ENCODE measurements around the gene GIPC1. TPM values are rescaled to one million over a fixed set of nuclear protein-coding genes. Genes with fewer than 3 reads are reported as not detected.

The GIPC1 gene, protein sequence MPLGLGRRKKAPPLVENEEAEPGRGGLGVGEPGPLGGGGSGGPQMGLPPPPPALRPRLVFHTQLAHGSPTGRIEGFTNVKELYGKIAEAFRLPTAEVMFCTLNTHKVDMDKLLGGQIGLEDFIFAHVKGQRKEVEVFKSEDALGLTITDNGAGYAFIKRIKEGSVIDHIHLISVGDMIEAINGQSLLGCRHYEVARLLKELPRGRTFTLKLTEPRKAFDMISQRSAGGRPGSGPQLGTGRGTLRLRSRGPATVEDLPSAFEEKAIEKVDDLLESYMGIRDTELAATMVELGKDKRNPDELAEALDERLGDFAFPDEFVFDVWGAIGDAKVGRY
- total RNA-seq, result 100 to 1,000 TPM; 199 to 374 (median 300) TPM
- long read RNA-seq, donor 1, transcript GIPC1-213 (7 exons, 1,068 nt), result minor isoform, 18 of 603 reads
- long read RNA-seq, donor 1, transcript GIPC1-203 (9 exons, 1,926 nt), result major isoform, 332 of 603 reads
- long read RNA-seq, donor 1, transcript GIPC1-205 (8 exons, 1,386 nt), result minor isoform, 149 of 603 reads
- long read RNA-seq, donor 1, transcript GIPC1-201 (7 exons, 1,782 nt), result minor isoform, 10 of 603 reads
- long read RNA-seq, donor 1, partial matches to known transcripts, result 39 of 603 reads
- long read RNA-seq, donor 1, other reads (novel, unspliced or antisense), result 51 of 603 reads
- long read RNA-seq, donor 2, transcript GIPC1-203 (9 exons, 1,926 nt), result major isoform, 16 of 75 reads
- long read RNA-seq, donor 2, transcript GIPC1-205 (8 exons, 1,386 nt), result minor isoform, 5 of 75 reads
- long read RNA-seq, donor 2, partial matches to known transcripts, result 33 of 75 reads
- long read RNA-seq, donor 2, other reads (novel, unspliced or antisense), result 18 of 75 reads

DNA sequence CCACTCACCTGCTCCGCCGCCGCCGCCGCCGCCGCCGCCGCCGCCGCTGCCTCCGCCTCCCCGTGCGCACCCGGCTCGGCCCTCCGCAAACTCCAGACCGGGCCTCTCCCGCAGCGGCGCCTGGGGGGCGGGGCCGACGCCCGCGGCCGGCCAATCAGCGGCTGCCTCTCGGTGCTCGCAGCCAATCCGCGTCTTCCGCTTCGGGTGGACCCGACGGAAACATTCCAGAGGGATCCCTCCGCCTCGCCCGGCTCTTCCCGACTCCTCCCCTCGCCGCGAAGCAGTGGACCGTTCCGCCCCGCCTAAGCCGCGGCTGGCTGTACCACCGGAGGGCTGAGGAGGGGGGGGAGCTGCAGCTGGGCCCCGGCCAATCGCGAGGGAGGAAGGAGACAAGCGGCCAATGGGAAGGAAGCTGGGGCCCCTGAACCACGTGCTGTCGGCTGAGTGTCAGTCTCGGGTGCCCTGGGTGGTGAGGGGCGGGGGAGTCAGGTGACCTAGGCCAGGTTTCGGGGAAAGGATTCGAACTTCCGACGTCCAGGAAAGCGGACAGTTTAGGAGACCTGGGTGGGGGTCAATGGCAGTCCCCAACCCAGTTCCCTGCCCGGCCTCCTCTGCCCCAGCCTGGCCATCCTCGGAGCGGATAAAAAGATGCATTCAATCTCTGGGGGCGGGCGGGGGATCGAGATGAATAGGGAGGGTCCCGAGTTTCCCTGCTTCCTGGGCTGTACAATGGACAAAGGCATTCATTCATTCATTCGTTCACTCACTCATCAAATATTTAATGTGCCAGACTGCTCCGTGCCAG lies at the start of gene GIPC1:
TSS of gene GIPC1 (minus strand) at position 99 of the 805 bp plus-strand sequence. CDS start 13,151 bp downstream, outside the sequence.
- Histone ChIP-seq H3K4me3 (peak within 1 kb of the TSS; percentile 83), H3K36me3 (ENCODE audit: low read depth) (no peaks in the 10 kb centered on the region), H3K9me3 (no peaks in the 10 kb centered on the region), H3K4me1 (ENCODE audit: low read depth) (peaks cover 51% of the 10 kb centered on the region)
- TF ChIP-seq, protein P1, sequence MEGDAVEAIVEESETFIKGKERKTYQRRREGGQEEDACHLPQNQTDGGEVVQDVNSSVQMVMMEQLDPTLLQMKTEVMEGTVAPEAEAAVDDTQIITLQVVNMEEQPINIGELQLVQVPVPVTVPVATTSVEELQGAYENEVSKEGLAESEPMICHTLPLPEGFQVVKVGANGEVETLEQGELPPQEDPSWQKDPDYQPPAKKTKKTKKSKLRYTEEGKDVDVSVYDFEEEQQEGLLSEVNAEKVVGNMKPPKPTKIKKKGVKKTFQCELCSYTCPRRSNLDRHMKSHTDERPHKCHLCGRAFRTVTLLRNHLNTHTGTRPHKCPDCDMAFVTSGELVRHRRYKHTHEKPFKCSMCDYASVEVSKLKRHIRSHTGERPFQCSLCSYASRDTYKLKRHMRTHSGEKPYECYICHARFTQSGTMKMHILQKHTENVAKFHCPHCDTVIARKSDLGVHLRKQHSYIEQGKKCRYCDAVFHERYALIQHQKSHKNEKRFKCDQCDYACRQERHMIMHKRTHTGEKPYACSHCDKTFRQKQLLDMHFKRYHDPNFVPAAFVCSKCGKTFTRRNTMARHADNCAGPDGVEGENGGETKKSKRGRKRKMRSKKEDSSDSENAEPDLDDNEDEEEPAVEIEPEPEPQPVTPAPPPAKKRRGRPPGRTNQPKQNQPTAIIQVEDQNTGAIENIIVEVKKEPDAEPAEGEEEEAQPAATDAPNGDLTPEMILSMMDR (IDR thresholded peaks at IDR 0.05), result no peak
- ATAC-seq (peak; percentile 88), DNase-seq (peak; percentile 93 to 98 (median 96))
- intact Hi-C loops (cut with DNase I, micrococcal nuclease), result no loop called here

DNA sequence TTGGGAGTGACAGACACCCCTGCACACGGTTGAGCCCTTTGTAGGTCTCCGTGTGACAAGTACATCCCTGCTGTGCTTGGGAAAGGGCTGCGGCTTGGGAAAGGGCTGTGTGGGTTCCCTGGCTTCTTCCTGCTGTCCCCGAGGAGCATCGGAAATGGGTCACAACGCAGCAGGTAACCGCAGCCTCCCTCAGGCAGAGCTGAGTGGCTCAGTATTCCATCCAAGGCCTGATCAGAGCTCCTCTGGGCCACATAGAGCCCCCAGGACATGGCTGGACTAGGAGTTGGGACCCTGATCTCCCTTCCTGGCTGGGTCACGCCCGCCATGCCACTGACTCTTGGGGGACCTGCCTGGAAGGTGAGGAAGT lies 49.8 kb upstream of the GIPC1 start:
- no peaks in the 10 kb centered on the region for H3K9me3 ChIP-seq
- no peak for DNase-seq
- no peak for ATAC-seq
- H3K4me1 ChIP-seq (ENCODE audit: low read depth), result peaks cover 14% of the 10 kb centered on the region
- no peak overlapping the region for H3K4me3 ChIP-seq
- intact Hi-C loops (cut with DNase I, micrococcal nuclease), result no loop called here
- TF ChIP-seq, protein P1 (IDR thresholded peaks at IDR 0.05), result no peak
- no peaks in the 10 kb centered on the region for H3K36me3 ChIP-seq (ENCODE audit: low read depth)

DNA sequence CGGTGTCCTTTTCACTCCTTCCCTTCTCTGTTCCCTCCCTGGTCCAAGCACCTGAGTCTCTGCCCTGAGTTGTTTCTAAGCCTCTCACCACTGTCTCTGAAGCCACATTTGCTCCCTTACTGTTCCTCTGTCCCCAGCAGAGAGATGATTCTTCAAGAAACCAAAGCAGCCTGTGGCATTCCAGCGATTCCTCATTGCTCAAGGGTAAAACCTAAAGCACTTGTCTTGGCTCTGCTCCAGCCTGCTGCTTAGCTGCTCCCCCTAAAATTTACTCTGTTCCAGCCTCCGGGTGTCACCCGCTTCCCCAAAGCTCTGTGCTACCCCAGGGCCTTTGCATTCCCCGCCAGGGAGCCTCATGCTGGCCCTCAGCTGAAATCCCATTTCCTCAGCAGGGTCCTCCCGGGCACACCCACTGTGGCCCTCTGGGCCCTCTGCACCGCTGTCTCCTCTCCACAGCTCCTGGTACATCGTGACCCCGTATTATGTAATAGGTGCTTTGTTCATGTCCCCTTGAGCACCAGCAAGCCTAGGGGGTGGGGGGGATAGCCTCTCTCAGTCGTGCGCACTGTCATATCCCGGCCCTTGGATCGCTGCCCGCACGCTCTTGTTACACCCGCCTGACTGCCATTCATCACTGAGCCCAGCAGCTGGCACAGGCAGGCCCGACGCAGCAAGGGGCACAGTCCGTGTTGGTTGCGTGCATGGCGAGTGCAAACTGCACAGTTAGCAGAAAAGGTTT lies 49.2 kb upstream of the GIPC1 start:
- no peak for DNase-seq
- no peaks in the 10 kb centered on the region for H3K36me3 ChIP-seq (ENCODE audit: low read depth)
- peaks cover 9% of the 10 kb centered on the region for H3K4me1 ChIP-seq (ENCODE audit: low read depth)
- H3K9me3 ChIP-seq, result no peaks in the 10 kb centered on the region
- no peak overlapping the region for H3K4me3 ChIP-seq
- TF ChIP-seq, protein P1 (IDR thresholded peaks at IDR 0.05), result no peak
- intact Hi-C loops (cut with DNase I, micrococcal nuclease), result no loop called here
- peak; percentile 12 for ATAC-seq

DNA sequence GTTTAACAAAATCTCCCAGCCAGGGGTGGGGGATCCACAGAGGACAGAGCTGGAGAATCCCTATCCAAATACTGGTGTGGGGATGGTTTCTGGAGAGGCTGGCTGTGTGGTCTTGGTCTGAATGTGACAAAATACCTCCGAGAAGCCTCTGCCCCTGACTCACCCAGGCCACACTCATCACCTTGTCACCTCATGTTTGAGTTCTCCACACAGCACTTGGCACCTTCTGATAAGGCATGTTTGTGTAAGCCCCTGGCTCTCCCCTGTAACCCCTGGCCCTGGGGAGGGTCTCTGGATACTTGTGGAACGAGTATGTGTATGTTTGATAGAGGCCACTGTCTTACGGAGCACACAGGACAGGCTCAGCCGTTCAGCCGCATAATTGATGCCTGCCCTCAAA lies 48.1 kb upstream of the GIPC1 start:
- no peaks in the 10 kb centered on the region for H3K4me1 ChIP-seq (ENCODE audit: low read depth)
- no peak overlapping the region for H3K4me3 ChIP-seq
- intact Hi-C loops (cut with DNase I, micrococcal nuclease), result no loop called here
- no peak for DNase-seq
- TF ChIP-seq, protein P1 (IDR thresholded peaks at IDR 0.05), result no peak
- ATAC-seq, result no peak
- H3K9me3 ChIP-seq, result no peaks in the 10 kb centered on the region
- H3K36me3 ChIP-seq (ENCODE audit: low read depth), result no peaks in the 10 kb centered on the region

All from mucosa of descending colon (tissue), 3 donors.